GM10266 (cell line): Measurements from ENCODE around the gene MAP3K9.

ENCODE experiments used
- DNase-seq: peaks from one replicate; pipeline ENCODE4 v3.0.0; 2012; ENCODE audit errors: extremely low spot score
- TF ChIP-seq, protein P1 (sequence below): IDR thresholded peaks from 2 replicates; pipeline ENCODE4 v1.5.1; 2012; ENCODE audit warnings: mild to moderate bottlenecking, low read depth; ENCODE audit not compliant: control insufficient read depth, insufficient read depth; ENCODE audit errors: missing control alignments

Gene MAP3K9

DNA sequence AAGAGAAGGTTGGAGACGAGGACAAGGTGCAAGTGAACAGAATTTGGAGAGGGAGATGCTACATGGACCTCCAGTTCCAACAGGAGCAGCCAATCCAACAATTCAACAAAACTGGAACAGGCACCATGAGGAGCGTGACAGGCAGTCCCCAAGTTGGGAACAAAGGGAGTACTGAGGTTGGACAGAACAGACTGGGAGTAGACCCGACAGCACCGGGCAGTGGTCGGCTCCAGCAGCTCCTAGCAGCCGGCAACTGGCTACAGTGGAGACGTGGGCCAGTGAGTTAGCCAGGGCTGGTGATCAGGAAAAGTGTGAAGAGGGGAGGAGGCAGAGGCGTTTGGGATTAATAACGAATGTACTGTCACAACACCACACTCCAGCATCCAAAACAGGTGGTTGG, 16.4 kb downstream of the MAP3K9 start:
- no peak for DNase-seq
- TF ChIP-seq, protein P1, sequence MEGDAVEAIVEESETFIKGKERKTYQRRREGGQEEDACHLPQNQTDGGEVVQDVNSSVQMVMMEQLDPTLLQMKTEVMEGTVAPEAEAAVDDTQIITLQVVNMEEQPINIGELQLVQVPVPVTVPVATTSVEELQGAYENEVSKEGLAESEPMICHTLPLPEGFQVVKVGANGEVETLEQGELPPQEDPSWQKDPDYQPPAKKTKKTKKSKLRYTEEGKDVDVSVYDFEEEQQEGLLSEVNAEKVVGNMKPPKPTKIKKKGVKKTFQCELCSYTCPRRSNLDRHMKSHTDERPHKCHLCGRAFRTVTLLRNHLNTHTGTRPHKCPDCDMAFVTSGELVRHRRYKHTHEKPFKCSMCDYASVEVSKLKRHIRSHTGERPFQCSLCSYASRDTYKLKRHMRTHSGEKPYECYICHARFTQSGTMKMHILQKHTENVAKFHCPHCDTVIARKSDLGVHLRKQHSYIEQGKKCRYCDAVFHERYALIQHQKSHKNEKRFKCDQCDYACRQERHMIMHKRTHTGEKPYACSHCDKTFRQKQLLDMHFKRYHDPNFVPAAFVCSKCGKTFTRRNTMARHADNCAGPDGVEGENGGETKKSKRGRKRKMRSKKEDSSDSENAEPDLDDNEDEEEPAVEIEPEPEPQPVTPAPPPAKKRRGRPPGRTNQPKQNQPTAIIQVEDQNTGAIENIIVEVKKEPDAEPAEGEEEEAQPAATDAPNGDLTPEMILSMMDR, result no peak

DNA sequence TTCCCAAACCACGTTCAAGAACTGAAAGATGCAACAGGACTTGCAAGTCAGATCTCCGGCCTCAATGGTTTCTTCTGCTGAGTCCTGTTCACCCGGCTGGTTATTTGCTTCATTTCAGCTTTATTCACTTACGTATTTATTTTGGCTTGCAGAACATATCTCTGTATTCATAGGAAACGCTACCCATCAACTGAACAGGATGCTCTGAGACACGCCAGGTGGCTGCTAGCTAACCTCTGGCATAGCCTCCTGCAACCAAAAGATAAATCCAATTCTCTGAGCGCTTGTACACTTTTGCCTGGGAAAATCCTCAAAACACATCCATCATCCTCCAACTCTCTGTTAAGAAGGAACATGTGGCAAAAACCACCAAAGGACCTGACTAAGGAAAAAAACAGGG, 17.3 kb downstream of the MAP3K9 start:
- TF ChIP-seq, protein P1, result no peak
- no peak for DNase-seq

DNA sequence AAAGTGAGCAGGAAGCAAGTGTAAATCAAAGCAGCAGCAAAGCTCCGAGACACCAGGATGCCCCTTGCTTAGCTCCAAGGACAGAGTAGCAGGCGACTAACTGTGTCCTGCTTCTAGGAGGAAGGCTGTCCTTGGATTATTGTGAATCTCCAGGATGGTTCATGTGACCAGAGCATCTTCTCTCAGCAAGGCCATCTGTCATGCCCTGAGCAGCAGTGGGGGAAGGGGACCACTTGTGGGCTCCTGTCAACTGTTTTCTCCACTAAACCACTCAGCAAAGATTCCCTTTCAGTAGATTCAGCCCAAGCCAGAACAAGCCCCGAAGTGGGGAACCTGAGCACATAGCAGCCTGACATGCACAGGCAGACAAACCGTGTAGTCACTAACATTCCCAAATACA, 19.4 kb downstream of the MAP3K9 start:
- DNase-seq, result no peak

DNA sequence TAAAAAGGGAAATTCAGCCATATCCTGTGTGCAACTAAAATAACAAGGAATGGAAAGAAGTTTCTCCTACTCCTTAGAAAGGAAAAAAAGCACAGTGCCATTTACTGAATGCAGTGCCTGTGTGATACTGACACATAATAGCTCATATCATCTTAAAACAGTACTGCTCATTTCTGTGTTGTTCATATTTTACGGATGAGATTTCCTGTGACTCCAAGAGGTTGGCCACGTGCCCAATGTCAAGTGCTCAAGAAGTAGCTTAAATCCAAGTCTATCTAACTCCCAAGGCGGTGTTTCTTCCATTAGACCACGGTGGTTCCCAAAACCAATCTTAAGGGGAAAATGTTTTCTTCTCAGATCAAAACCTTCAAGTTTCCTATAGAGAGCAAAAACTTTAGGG, 20.0 kb downstream of the MAP3K9 start:
- TF ChIP-seq, protein P1, result no peak
- DNase-seq, result no peak

More for the DNA sequence above, 19.4 kb downstream of the MAP3K9 start:
- TF ChIP-seq, protein P1, result no peak

DNA sequence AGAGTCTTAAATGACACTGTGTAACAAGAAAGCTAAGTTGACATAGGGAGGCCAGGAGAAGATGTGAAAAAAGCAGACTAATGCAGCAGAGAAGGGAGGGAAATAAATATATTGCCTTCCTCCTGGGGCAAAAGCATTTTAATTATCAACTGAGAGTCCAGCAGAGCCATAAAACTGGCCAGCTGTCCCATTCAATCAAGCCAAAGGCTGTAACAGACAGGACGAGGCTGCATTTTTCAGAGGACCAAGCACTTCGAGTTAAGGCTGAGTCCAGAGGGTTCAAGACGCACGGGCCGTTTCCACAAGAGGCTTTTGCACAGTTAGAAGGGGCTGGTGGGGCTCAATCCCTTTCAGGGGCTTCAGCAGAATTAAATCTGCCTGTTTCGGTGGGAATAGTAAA, 20.4 kb downstream of the MAP3K9 start:
- TF ChIP-seq, protein P1, result no peak
- no peak for DNase-seq

DNA sequence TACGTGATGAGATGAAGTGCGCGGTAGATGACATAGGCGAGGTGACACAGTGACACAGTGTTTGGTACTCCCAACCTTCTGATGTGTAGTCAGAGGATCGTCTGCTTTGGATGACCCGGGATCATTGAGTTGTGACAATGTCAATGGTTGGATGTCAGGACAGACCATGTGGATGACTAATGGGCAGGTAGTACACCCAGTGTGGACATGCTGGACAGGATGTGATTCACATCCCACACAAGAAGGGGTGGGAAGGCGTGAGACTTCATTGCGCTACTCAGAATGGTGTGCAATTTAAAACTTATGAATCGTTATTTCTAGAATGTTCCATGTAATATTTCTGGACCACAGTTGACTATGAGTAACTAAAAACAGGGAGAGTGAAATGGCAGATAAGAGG, 23.8 kb downstream of the MAP3K9 start:
- no peak for DNase-seq

DNA sequence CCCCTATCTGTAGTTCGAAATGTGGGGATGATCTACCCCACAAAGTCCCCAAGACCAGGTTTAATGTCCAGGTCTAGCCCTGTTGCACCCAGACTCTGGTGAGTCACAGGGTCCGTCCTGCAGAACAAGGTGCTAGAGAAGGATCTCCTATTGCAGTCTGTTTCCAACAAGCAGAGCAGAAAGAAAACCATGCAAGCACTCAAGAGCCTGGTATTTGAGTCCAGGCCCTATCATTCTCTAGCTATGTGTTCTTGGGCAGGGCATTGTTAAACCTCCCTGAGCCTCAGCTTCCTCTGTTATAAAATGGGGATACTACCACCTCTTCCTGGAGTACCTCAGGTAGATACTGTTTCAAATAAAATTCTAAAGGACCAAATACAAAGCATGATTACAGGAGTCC, 24.4 kb downstream of the MAP3K9 start:
- TF ChIP-seq, protein P1, result no peak
- DNase-seq, result no peak

More for the DNA sequence above, 23.8 kb downstream of the MAP3K9 start:
- TF ChIP-seq, protein P1, result no peak
